Esophagus squamous epithelium (tissue), 5 donors: ENCODE results near the gene UBAC2. TPM values are rescaled to one million over a fixed set of nuclear protein-coding genes. Genes with fewer than 3 reads are reported as not detected.

Experiments
- DNase-seq: peaks from one replicate; lab custom pipeline; 2025; lab: John Stamatoyannopoulos, UW
- H3K27ac ChIP-seq, 4 donors: fragments of 200-600 bp; sonication (generic); one replicate each; pipeline ENCODE4 v1.5.1; 2016 to 2019; ENCODE audit warnings: mild to moderate bottlenecking in 1 of 4
- H3K27me3 ChIP-seq, 4 donors: fragments of 200-600 bp; sonication (generic); 1 replicate in 3 of 4; 2 replicates in 1 of 4; pipeline versions ENCODE4 v1.5.1 to v1.6.0; 2017 to 2021; ENCODE audit warnings: antibody characterized with exemption in 1 of 4
- H3K36me3 ChIP-seq, 3 donors: fragments of 200-600 bp; sonication (generic); one replicate each; pipeline ENCODE4 v1.5.1; 2016 to 2019
- H3K4me1 ChIP-seq, 3 donors: fragments of 200-600 bp; sonication (generic); one replicate each; pipeline ENCODE4 v1.5.1; 2017 to 2019
- H3K4me3 ChIP-seq, 4 donors: fragments of 200-600 bp; sonication (generic); 1 replicate in 3 of 4; 2 replicates in 1 of 4; pipeline ENCODE4 v1.5.1; 2016 to 2019; ENCODE audit warnings: mild to moderate bottlenecking in 2 of 4, moderate library complexity in 1 of 4
- H3K9me3 ChIP-seq, 3 donors: fragments of 200-600 bp; sonication (generic); one replicate each; pipeline ENCODE4 v1.5.1; 2016 to 2019
- POLR2A ChIP-seq, 4 donors: fragments of 450-650 bp; IDR thresholded peaks; one replicate each; pipeline ENCODE4 v1.6.1; 2017; ENCODE audit warnings: antibody characterized with exemption in 4 of 4, mild to moderate bottlenecking in 4 of 4, moderate library complexity in 3 of 4
- WGBS, 2 donors: methylation state at CpG; one replicate each; pipeline ENCODE4 v1.1.5; 2018; 5-methylcytosine and 5-hydroxymethylcytosine counted together
- intact Hi-C: fragments of 100-400 bp; cut with DNase I; formaldehyde crosslinking; loops from one replicate; pipeline ENCODE4 v1.15.0; 2022
- total RNA-seq, 4 donors: library from RNA; depleted of rRNA; stranded (reverse); fragments of >200 nt; gene quantifications; one replicate each; pipeline ENCODE4 v1.1.0, GENCODE V29; 2016
- TF ChIP-seq, protein P1 (sequence below), 6 experiments: fragments of 450-650 bp in 4 of 6; fragments of 200-600 bp in 2 of 6; sonication (generic) in 2 of 6; IDR thresholded peaks; one replicate each; pipeline ENCODE4 v1.5.1; 2016 to 2019; ENCODE audit warnings: antibody characterized with exemption in 6 of 6, mild to moderate bottlenecking in 4 of 6, moderate library complexity in 4 of 6
- donor health status: DM: yes; HTN: yes; CAD: no.

The UBAC2 gene
- total RNA-seq, 4 donors from 2014 or later = 60.8 to 84.6 (median 75.0) TPM

DNA sequence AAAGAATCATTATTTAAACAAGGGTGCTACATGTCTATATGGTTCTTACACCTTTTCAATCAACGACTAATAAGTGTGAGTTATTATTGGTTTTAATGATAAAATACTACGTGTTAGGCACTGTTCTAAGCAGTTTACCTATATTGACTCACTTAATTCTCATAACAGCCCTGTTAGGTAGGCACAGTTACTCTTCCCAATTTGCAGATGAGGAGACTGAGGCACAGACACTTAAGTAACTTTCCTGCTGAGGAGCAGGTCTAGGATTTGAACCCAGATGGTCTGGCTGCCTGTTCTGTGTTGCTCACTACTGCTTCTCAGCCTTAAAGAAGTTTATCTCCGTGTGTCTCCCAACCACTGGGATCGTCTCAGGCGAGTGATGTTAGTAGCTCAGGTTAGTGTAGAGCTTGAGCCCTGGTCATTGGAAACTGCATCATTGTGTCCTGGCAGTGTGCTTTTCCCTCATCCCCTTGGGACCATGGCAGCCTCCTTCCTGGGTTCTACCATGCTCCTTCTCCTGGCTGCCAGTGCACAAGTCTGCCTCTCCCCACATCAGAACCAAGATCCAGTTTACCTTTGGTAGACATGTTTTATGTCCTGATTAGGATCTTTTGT is 10.9 kb downstream of the UBAC2 start:
- Histone ChIP-seq H3K4me1 (peaks cover 19 to 67% (median 33%) of the 10 kb centered on the region in 3 donors), H3K27me3 (no peaks in the 10 kb centered on the region), H3K4me3 (no peak overlapping the region), H3K9me3 (no peaks in the 10 kb centered on the region), H3K27ac (no peak overlapping the region), H3K36me3 (peaks cover 0 to 9% (median 0%) of the 10 kb centered on the region in 3 donors)
- DNase-seq = no peak
- intact Hi-C loops = no loop called here
- TF ChIP-seq, protein P1, sequence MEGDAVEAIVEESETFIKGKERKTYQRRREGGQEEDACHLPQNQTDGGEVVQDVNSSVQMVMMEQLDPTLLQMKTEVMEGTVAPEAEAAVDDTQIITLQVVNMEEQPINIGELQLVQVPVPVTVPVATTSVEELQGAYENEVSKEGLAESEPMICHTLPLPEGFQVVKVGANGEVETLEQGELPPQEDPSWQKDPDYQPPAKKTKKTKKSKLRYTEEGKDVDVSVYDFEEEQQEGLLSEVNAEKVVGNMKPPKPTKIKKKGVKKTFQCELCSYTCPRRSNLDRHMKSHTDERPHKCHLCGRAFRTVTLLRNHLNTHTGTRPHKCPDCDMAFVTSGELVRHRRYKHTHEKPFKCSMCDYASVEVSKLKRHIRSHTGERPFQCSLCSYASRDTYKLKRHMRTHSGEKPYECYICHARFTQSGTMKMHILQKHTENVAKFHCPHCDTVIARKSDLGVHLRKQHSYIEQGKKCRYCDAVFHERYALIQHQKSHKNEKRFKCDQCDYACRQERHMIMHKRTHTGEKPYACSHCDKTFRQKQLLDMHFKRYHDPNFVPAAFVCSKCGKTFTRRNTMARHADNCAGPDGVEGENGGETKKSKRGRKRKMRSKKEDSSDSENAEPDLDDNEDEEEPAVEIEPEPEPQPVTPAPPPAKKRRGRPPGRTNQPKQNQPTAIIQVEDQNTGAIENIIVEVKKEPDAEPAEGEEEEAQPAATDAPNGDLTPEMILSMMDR (IDR thresholded peaks at IDR 0.05) = no peak
- TF ChIP-seq POLR2A (IDR thresholded peaks at IDR 0.05) = no peak
- 92 to 94% methylated on average over 5 of the region's 5 CpGs for WGBS, 2 donors

DNA sequence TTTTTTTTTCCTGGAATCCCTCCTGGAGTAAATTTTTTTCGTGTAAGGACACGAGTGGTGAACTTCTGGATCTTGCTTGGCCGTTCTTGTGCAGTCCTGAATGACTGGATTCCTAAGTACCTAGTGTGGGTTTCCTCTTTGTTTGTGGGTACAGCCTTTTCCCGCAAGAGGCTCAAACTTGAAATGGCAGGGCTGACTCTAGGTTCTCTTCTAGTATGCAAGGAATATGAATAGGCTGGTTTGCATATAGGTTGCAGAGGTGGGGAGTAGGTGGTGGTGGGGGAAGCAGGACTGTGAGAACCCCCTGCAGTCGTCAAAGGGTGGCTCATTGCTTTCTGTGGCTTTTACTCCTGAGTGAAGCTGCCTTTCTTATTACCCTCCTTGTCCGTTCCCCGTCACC is 13.6 kb downstream of the UBAC2 start:
- no peaks in the 10 kb centered on the region for H3K27me3 ChIP-seq
- intact Hi-C loops = no loop called here
- no peaks in the 10 kb centered on the region for H3K9me3 ChIP-seq
- peaks cover 18 to 70% (median 44%) of the 10 kb centered on the region in 3 donors for H3K4me1 ChIP-seq
- no peak overlapping the region for H3K4me3 ChIP-seq
- H3K27ac ChIP-seq = peak overlapping the region; percentile 34 to 79 (median 55)
- no peak for TF ChIP-seq POLR2A (IDR thresholded peaks at IDR 0.05)
- TF ChIP-seq, protein P1 (IDR thresholded peaks at IDR 0.05) = no peak
- peaks cover 0 to 4% (median 0%) of the 10 kb centered on the region in 3 donors for H3K36me3 ChIP-seq
- WGBS, 2 donors = 42 to 45% methylated on average over 6 to 7 of the region's 7 CpGs
- no peak for DNase-seq

DNA sequence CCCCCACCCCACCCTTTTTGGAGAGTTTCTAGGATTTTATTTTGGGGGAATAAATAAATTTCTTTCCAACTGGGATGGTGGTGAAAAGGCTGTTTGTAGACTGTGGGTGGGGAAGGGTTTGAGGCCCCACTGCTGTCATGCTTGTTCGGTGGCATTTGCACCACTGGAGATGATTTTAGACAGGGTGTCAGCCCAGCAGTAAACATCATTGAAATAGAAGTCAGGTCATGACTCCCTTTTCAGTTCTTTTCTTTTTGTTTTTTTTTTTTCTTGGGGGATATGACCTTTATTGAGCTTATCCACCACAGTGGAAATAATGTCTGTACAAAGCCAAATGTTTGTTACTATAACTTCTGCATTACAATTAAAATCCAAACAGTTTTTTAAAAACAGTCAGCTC is 14.1 kb downstream of the UBAC2 start:
- intact Hi-C loops = no loop called here
- no peak overlapping the region for H3K4me3 ChIP-seq
- peak overlapping the region; percentile 34 to 79 (median 39) for H3K27ac ChIP-seq
- H3K4me1 ChIP-seq = peaks cover 17 to 70% (median 44%) of the 10 kb centered on the region in 3 donors
- peaks cover 0 to 4% (median 0%) of the 10 kb centered on the region in 3 donors for H3K36me3 ChIP-seq
- WGBS, 2 donors = 33 to 45% methylated on average over 1 of the region's 1 CpG
- no peaks in the 10 kb centered on the region for H3K9me3 ChIP-seq
- no peaks in the 10 kb centered on the region for H3K27me3 ChIP-seq
- TF ChIP-seq, protein P1 (IDR thresholded peaks at IDR 0.05) = no peak
- TF ChIP-seq POLR2A (IDR thresholded peaks at IDR 0.05) = no peak
- no peak for DNase-seq

DNA sequence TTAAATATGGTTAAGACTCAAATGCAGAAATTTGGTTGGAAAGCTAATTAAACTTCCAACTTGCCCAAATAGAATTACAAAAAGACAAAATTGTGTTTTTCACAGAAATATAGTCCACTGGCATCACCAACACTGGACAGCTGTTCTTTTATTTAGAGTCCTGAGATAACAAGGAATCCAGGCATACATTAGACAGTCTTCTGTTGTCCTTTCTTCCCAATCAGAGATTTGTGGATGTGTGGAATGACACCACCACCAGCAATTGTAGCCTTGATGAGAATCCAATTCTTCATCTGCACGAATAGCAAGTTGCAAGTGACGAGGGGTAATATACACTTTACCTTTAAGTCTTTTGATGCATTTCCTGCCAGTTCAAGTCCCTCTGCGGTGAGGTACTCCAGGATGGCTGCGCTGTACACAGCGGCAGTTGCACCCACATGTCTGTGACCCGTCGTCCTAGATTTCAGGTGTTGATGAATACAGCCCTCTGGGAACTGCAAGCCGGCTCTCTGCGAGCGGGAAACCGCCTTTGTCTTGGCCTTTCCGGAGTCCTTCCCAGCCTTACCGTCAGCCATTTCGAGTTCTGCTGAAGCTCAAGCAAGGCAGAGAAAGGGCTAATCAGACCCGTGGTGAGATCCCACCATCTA is 14.7 kb downstream of the UBAC2 start:
- Histone ChIP-seq H3K27me3 (no peaks in the 10 kb centered on the region), H3K27ac (peak overlapping the region; percentile 17 to 79 (median 38)), H3K4me3 (peak overlapping the region in 2 of 4 donors; percentile 9 to 30), H3K36me3 (peaks cover 0 to 4% (median 0%) of the 10 kb centered on the region in 3 donors), H3K9me3 (no peaks in the 10 kb centered on the region), H3K4me1 (peaks cover 16 to 70% (median 44%) of the 10 kb centered on the region in 3 donors)
- 80 to 84% methylated on average over 15 of the region's 15 CpGs for WGBS, 2 donors
- DNase-seq = no peak
- TF ChIP-seq POLR2A (IDR thresholded peaks at IDR 0.05) = no peak
- TF ChIP-seq, protein P1 (IDR thresholded peaks at IDR 0.05) = no peak
- intact Hi-C loops = no loop called here

DNA sequence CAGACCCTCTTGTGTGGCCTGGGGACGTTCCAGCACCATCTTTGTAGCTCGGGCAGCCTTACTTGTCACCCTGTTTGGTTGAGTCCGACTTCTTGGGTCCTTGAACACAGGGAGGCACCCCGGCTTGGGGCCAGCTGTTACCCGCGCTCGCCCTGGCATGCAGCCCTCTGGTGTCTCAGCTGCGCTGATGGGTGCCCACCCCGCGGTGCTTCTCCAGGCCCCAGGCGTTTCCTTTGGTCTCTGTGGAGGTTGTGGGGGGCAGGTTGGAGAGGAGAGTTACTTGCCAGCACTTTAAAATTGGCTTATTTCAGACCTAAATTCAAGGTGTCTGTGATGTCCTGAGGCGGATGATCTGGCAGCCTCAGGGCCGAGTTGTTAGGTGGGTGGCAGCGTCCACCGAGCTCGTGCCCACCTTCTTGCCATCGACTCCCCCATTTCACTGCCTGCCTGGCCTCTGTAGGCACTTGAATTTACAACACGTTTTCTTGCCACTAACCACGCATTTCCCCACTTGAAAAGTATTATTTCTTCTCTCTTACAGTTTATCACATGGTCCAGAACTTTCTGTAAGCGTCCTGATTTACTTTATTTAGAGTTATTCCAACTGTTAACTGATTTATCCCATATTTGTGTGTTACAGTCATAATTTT is 16.9 kb downstream of the UBAC2 start:
- peaks cover 16 to 80% (median 54%) of the 10 kb centered on the region in 3 donors for H3K4me1 ChIP-seq
- no peaks in the 10 kb centered on the region for H3K9me3 ChIP-seq
- peak overlapping the region in 2 of 4 donors; percentile 12 to 76 for H3K27ac ChIP-seq
- intact Hi-C loops = no loop called here
- no peak for DNase-seq
- TF ChIP-seq POLR2A (IDR thresholded peaks at IDR 0.05) = no peak
- TF ChIP-seq, protein P1 (IDR thresholded peaks at IDR 0.05) = no peak
- peaks cover 0 to 4% (median 0%) of the 10 kb centered on the region in 3 donors for H3K36me3 ChIP-seq
- 65 to 69% methylated on average over 15 to 20 of the region's 20 CpGs for WGBS, 2 donors
- no peak overlapping the region for H3K4me3 ChIP-seq
- no peaks in the 10 kb centered on the region for H3K27me3 ChIP-seq
